GM04503 (cell line): Measurements from ENCODE around the gene PPM1G.
"Not testable (repeated sequence)": the region's sequence is repeated elsewhere in the genome, so short reads cannot be mapped to it uniquely, and the experiment has no call there.

Source experiments
- DNase-seq: peaks from one replicate; pipeline ENCODE4 v3.0.0-alpha.2; 2012; ENCODE audit warnings: low read depth

Gene PPM1G

DNA sequence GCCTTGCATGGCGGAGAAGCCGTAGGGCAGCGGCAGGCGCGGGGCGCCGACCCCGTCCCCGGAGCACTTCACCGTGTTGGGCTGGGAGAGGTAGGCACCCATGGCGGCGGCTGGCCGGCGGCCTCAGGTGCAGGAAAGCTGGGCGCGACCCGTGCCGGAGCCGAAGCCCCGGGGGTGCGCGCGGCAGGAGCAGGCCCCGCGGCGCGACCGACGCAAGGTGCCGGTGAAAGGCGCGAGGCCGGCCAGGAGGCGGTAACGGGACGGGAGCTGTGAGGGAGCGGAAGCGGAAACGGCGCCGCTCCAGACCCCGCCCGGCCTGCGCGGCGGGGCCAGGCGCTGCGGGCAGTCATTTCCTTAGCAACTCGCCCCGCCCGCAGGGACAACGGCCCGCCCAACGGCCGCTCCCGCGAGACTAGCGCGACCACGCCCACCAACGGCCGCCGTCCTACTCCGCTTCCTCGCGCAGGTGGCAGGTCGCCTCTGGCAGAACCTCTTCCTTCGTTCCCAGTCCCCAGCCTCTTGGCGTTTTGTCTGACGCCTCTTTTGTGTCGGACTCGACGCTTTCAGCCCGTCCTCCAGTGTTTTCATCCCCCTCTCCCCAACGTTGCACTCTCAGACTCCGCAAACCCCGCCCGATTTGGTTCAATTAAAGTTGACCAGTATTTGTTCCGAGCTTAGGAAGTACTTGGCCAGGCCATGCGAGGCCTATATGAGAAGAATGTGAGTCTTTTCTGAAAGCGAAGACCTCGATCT, at the start of gene PPM1G:
Gene PPM1G (minus strand): TSS at position 271 of the 753 bp plus-strand sequence. CDS start 169 bp downstream, at position 102.
- DNase-seq: peak; percentile 58

- no peak for DNase-seq
Measured at GRCh38 chr2:27453968-27454367, 44.6 kb upstream of the PPM1G start.

DNA sequence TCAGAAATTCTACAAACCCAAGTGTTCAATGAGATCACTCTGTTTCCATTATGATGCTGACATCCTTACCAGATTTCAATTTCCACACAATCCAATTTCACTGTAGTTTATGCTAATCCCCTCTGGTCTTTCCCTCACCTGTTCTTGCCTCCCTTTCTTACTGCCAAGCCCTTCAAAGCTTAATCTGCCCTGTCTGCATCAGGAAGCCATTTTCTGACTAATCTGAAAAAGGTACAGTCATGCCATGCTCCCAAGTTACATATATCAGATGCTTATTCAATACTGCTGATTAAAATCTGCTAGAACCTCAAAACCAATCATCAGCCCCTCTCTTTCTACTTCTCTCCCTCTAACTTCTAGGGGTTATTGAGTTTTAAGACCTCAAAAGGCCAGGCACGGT, 41.7 kb upstream of the PPM1G start:
- DNase-seq: no peak

DNA sequence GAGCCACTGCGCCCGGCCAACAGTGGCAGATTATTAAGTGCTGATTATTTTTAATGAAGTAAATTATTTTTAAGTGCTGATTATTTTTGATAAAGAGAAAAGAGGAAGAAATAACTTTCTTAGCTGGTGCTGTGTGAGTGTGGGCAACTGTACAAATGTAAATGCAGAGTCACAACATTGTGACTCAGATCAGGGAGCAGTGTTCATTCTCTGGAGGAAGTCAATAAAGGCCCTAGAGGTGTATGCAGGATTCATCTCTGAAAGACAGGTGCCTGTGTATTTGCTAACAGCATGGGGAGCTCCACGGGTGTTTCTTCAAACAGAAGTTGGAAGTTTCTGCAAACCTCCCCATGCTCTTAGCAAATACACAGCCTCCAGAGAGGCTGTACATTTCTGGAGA, 39.0 kb upstream of the PPM1G start:
- no peak for DNase-seq

DNA sequence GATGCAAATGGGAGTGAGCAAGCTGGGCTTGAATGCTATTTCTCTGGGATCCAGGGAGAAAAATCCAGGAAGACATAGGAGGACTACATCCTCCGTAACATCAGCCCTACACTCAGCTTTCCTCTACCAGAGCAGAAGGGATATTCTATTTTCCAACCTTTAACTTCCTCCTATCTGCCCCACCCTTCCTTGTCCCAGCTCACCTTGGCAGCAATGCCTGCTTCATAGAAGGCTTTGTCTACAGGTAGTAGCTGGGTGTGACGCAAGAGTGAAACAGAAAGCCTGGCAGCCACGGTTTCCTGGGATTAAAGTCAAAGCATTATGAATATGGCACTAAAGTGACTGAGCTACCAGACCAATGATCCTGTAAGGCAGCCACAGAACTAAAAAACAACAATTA, 36.7 kb upstream of the PPM1G start:
- no peak for DNase-seq

- DNase-seq: no peak
Measured at GRCh38 chr2:27445615-27446014, 36.2 kb upstream of the PPM1G start.

- no peak for DNase-seq
Measured at GRCh38 chr2:27445155-27445554, 35.8 kb upstream of the PPM1G start.

DNA sequence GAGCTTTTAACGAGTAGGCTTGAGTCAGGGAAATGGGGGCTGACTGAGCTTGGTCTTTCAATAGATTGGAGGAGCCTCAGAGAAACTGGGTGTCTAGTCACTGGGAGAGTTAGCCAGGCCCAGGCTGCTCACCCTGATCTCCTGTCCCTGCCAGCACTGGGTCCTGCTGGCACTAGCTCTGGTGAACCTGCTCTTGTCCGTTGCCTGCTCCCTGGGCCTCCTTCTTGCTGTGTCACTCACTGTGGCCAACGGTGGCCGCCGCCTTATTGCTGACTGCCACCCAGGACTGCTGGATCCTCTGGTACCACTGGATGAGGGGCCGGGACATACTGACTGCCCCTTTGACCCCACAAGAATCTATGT, 33.5 kb upstream of the PPM1G start:
- DNase-seq: no peak

GRCh38 chr2:27441958-27442919, 32.8 kb upstream of the PPM1G start, which contains the start of gene KRTCAP3:
Gene KRTCAP3 (plus strand): TSS chr2:27442381. CDS start chr2:27442413, 32 bp downstream.
- no peak for DNase-seq

- no peak for DNase-seq
Measured at GRCh38 chr2:27441226-27441926, 32.0 kb upstream of the PPM1G start.

DNA sequence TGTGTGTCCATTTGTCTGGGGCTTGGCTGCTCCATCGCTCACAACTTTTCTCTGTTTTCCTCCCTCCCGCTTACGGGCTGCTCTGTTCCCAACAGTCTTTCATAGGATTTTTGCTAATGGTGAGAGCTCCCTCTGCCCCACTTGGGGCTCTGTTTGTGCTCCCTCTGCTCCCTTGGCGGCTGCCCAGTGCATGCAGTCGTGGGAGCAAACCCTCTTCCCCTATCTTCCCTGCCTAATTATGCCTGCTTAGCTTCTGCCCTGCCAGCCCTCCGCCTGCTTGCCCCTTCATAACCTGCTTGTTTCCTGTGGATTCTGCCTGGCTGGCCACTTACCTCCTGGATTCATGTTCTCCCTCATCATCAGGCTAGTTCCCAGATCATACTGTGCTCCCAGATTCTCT, 26.2 kb upstream of the PPM1G start:
- no peak for DNase-seq

- DNase-seq: no peak
Measured at GRCh38 chr2:27431395-27431794, 22.0 kb upstream of the PPM1G start.

GRCh38 chr2:27428978-27429541, 19.7 kb upstream of the PPM1G start:
- peak; percentile 34 for DNase-seq

DNA sequence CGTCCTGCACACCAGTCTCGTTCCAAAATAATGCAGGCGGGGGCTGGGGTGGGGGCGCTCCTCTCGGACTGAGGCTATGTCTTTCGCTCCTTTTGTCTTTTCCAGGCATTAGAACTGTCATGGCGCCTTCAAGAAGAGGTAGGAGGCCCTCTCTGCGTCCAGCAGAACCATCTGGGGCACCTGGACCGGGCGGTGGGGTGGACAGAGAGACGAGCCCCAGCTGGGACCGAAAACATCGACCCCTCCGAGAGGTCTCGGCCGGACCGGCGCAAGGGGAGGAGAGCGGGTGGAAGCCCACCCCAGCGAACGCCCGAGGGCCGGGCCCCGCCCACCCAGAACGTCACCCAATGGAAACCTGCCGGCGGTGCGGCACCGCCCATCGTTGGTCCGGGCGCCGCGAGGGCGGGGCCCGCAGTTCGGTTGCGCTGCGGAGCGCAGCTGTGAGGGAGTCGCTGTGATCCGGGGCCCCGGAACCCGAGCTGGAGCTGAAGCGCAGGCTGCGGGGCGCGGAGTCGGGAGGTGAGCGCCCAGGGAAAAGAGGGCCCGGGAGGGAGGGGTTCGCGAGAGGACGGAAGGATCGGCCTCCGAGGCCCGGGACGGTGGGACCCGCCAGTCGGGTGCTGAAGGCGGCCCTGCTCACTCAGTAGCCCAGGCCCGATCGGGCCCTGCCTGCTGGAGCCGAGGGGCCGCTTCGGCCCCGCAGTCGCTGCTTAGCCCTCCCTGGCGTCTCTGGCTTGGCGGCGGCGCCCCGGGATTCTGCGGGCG, 19.0 kb upstream of the PPM1G start, which contains the start of gene NRBP1:
Gene NRBP1 (plus strand): TSS at position 419 of the 765 bp plus-strand sequence. CDS start 4,643 bp downstream, outside the sequence.
- peak; percentile 36 for DNase-seq

DNA sequence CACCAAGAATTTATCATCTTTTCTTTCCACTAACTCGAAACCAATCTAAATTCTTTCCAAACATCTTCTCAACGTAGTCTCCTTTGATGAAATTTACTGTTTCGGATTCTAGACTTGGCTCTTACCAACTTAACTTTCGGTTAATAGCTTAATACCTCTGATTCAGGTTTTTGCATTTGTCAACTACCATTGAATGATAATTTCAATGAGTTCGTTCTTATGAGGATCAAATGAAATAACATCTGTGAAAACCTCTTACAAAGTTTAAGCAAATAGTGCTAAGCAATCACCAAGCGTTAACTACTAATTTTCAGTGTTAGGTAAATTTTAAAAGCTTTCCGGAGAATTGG, 18.4 kb upstream of the PPM1G start:
- DNase-seq: no peak

- not testable (repeated sequence) for DNase-seq
Measured at GRCh38 chr2:27425039-27425438, 15.6 kb upstream of the PPM1G start.

DNA sequence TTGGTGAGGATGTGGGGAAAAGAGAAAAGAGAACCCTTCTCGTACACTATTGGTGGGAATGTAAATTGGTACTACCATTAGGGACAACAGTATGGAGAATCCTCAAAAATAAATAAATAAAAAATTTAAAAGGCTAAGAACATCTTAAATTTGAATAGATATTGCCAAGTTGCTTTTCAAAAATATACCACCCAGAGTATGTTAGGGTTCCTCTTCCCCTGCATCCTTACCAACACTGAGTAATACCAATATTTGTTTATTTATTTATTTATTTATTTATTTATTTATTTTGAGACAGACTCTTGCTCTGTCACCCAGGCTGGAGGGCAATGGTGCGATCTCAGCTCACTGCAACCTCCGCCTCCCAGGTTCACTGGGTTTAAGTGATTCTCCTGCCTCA, 13.6 kb upstream of the PPM1G start:
- no peak for DNase-seq

- DNase-seq: no peak
Measured at GRCh38 chr2:27421660-27422250, 12.4 kb upstream of the PPM1G start.

- no peak for DNase-seq
Measured at GRCh38 chr2:27420996-27421395, 11.6 kb upstream of the PPM1G start.

GRCh38 chr2:27416151-27416550, 6.8 kb upstream of the PPM1G start:
- no peak for DNase-seq
